H9 (cell line): ENCODE results near the gene AMMECR1. TPM values are rescaled to one million over a fixed set of nuclear protein-coding genes. Genes with fewer than 3 reads are reported as not detected.

ENCODE experiments used
- DNase-seq: peaks from one replicate; pipeline ENCODE4 v3.0.0-alpha.2; 2017
- H2AFZ ChIP-seq: one replicate; pipeline ENCODE4 v1.6.1; 2013; ENCODE audit warnings: mild to moderate bottlenecking, low read length, control low read depth, moderate library complexity
- H2AK5ac ChIP-seq: 2 replicates; pipeline ENCODE4 v1.6.1; 2013; ENCODE audit warnings: low read length, control low read depth, mixed read lengths; ENCODE audit not compliant: insufficient read length
- H2BK120ac ChIP-seq: one replicate; pipeline ENCODE4 v1.6.1; 2013; ENCODE audit warnings: low read depth, mild to moderate bottlenecking, low read length, control low read depth, inconsistent platforms; ENCODE audit not compliant: poor library complexity, severe bottlenecking
- H2BK12ac ChIP-seq: 2 replicates; pipeline ENCODE4 v1.6.1; 2013; ENCODE audit warnings: low read length, control low read depth, mixed read lengths, low read depth; ENCODE audit not compliant: insufficient read length
- H2BK15ac ChIP-seq: 2 replicates; pipeline ENCODE4 v1.6.1; 2013; ENCODE audit warnings: low read depth, low read length, control low read depth
- H2BK20ac ChIP-seq: one replicate; pipeline ENCODE4 v1.6.1; 2013; ENCODE audit warnings: low read depth, mild to moderate bottlenecking, low read length, control low read depth, inconsistent platforms; ENCODE audit not compliant: poor library complexity, severe bottlenecking
- H2BK5ac ChIP-seq: 2 replicates; pipeline ENCODE4 v1.6.1; 2013; ENCODE audit warnings: low read length, control low read depth, mixed read lengths; ENCODE audit not compliant: insufficient read length
- H3K14ac ChIP-seq: 2 replicates; pipeline ENCODE4 v1.6.1; 2013; ENCODE audit warnings: low read length, control low read depth; ENCODE audit not compliant: insufficient read depth
- H3K18ac ChIP-seq: 2 replicates; pipeline ENCODE4 v1.6.1; 2013; ENCODE audit warnings: low read depth, mild to moderate bottlenecking, mixed read lengths, low read length, control low read depth; ENCODE audit not compliant: insufficient read length
- H3K23ac ChIP-seq: 2 replicates; pipeline ENCODE4 v1.6.1; 2013; ENCODE audit warnings: low read length, control low read depth, mixed read lengths, low read depth; ENCODE audit not compliant: insufficient read length
- H3K23me2 ChIP-seq: 2 replicates; pipeline ENCODE4 v1.6.1; 2013; ENCODE audit warnings: low read depth, mild to moderate bottlenecking, mixed read lengths, low read length, control low read depth; ENCODE audit not compliant: insufficient read length, poor library complexity, severe bottlenecking
- H3K27ac ChIP-seq: 2 replicates; pipeline ENCODE4 v1.5.1; 2013; ENCODE audit warnings: low read length, control low read depth, mixed read lengths, low read depth; ENCODE audit not compliant: insufficient read length
- H3K27me3 ChIP-seq: 2 replicates; pipeline ENCODE4 v1.6.1; 2013; ENCODE audit warnings: low read length, control low read depth, inconsistent platforms; ENCODE audit not compliant: insufficient read depth
- H3K4ac ChIP-seq: 2 replicates; pipeline ENCODE4 v1.6.1; 2013; ENCODE audit warnings: low read depth, mild to moderate bottlenecking, control low read depth, inconsistent platforms, low read length, moderate library complexity
- H3K4me1 ChIP-seq: 2 replicates; pipeline ENCODE4 v1.6.1; 2013; ENCODE audit warnings: low read length, control low read depth, inconsistent platforms; ENCODE audit not compliant: insufficient read depth
- H3K4me2 ChIP-seq: 2 replicates; pipeline ENCODE4 v1.6.1; 2013; ENCODE audit warnings: low read length, control low read depth, mixed read lengths; ENCODE audit not compliant: insufficient read length, insufficient read depth
- H3K56ac ChIP-seq: 2 replicates; pipeline ENCODE4 v1.6.1; 2013; ENCODE audit warnings: low read depth, mild to moderate bottlenecking, mixed read lengths, low read length, control low read depth; ENCODE audit not compliant: insufficient read length
- H3K79me1 ChIP-seq: 2 replicates; pipeline ENCODE4 v1.6.1; 2013; ENCODE audit warnings: low read depth, mild to moderate bottlenecking, moderate library complexity, low read length, control low read depth, inconsistent platforms; ENCODE audit not compliant: insufficient read depth, poor library complexity, severe bottlenecking
- H3K79me2 ChIP-seq: 2 replicates; pipeline ENCODE4 v1.6.1; 2013; ENCODE audit warnings: low read length, control low read depth, inconsistent platforms; ENCODE audit not compliant: insufficient read depth
- H3K9ac ChIP-seq: 2 replicates; pipeline ENCODE4 v1.6.1; 2013; ENCODE audit warnings: low read length, control low read depth, mixed read lengths; ENCODE audit not compliant: insufficient read length; ENCODE audit errors: extremely low read depth
- H3K9me3 ChIP-seq: one replicate; pipeline ENCODE4 v1.6.1; 2013; ENCODE audit warnings: low read depth, low read length, inconsistent platforms; ENCODE audit not compliant: control insufficient read depth
- H3T11ph ChIP-seq: one replicate; pipeline ENCODE4 v1.6.1; 2013; ENCODE audit warnings: mild to moderate bottlenecking, low read length, control low read depth, inconsistent platforms
- H4K20me1 ChIP-seq: one replicate; pipeline ENCODE4 v1.6.1; 2013; ENCODE audit not compliant: control insufficient read depth, insufficient read length, insufficient read depth
- H4K5ac ChIP-seq: 2 replicates; pipeline ENCODE4 v1.6.1; 2013; ENCODE audit warnings: low read depth, mild to moderate bottlenecking, mixed read lengths, low read length, control low read depth; ENCODE audit not compliant: insufficient read length
- H4K8ac ChIP-seq: replicated peaks from 2 replicates; pipeline ENCODE4 v1.6.1; 2013; ENCODE audit warnings: low read length, control low read depth, mixed read lengths, low read depth; ENCODE audit not compliant: insufficient read length
- H4K91ac ChIP-seq: 2 replicates; pipeline ENCODE4 v1.6.1; 2013; ENCODE audit warnings: low read depth, mild to moderate bottlenecking, moderate library complexity, mixed read lengths, low read length, control low read depth; ENCODE audit not compliant: insufficient read length
- H3K27ac Mint-ChIP-seq, 3 experiments: 2 replicates in 2 of 3; 3 replicates in 1 of 3; pipeline ENCODE4 v1.8.0; 2020 to 2021; ENCODE audit warnings: mixed read lengths in 3 of 3, mild to moderate bottlenecking in 1 of 3, moderate library complexity in 1 of 3
- H3K27me3 Mint-ChIP-seq: 2 replicates; pipeline ENCODE4 v1.8.0; 2021; ENCODE audit warnings: low read depth, mild to moderate bottlenecking, moderate library complexity, mixed read lengths
- H3K36me3 Mint-ChIP-seq, 3 experiments: 2 replicates in 2 of 3; 3 replicates in 1 of 3; pipeline ENCODE4 v1.8.0; 2020 to 2021; ENCODE audit warnings: low read depth in 3 of 3, mixed read lengths in 3 of 3; ENCODE audit not compliant: insufficient read depth in 1 of 3
- H3K4me1 Mint-ChIP-seq, 2 experiments: 2 replicates each; pipeline ENCODE4 v1.8.0; 2020; ENCODE audit warnings: mixed read lengths in 2 of 2
- H3K4me3 Mint-ChIP-seq, 2 experiments: 2 replicates in 1 of 2; 3 replicates in 1 of 2; pipeline ENCODE4 v1.8.0; 2020 to 2021; ENCODE audit warnings: mild to moderate bottlenecking in 2 of 2, mixed read lengths in 2 of 2, moderate library complexity in 1 of 2
- H3K9me3 Mint-ChIP-seq, 2 experiments: 2 replicates in 1 of 2; 3 replicates in 1 of 2; pipeline ENCODE4 v1.8.0; 2020; ENCODE audit warnings: mild to moderate bottlenecking in 2 of 2, mixed read lengths in 2 of 2, moderate library complexity in 1 of 2
- WGBS: extraction: QIAGEN DNeasy Blood & Tissue Kit; methylation state at CpG from one replicate; pipeline ENCODE4 v1.1.7; 2013; ENCODE audit warnings: missing lambda C conversion rate, low lambda C conversion rate, mixed read lengths; ENCODE audit not compliant: insufficient read length; ENCODE audit errors: extremely low coverage; 5-methylcytosine and 5-hydroxymethylcytosine counted together
- total RNA-seq: library from RNA; stranded (reverse); gene quantifications from 2 replicates; pipeline ENCODE4 v1.2.1, GENCODE V29; 2021
- TF ChIP-seq, protein P1 (sequence below): fragments of 200-600 bp; sonication (generic); conservative IDR thresholded peaks from 3 replicates; pipeline ENCODE4 v1.8.0; 2021; ENCODE audit warnings: antibody characterized with exemption, mild to moderate bottlenecking

AMMECR1 gene
- total RNA-seq, 1 experiment from 2014 or later = 28.5 TPM

DNA sequence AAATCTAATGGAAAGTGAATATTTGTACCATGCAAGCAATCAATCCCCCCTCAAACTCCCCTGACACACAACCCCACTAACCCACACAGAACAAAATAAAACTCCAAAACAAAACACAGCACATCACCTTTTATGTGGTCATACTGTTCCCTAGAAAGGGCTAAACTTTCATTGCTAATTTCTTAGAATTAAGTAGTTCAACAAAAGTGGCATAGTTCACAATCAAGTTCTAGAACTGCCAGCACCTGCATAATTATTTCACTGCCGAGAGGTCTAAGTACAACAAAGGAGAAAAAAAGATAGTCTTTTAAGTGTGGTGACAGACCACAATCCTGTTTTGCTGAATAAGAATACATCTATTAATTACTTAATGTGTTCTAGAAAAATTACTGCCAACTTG is 58.8 kb downstream of the AMMECR1 start:
- peaks cover 0 to 4% (median 4%) of the 10 kb centered on the region in 3 experiments; a peak in 4 of 7 replicates for H3K36me3 Mint-ChIP-seq

More for the DNA sequence above, 58.8 kb downstream of the AMMECR1 start:
- H3K9ac ChIP-seq = no peak overlapping the region
- no peak for DNase-seq
- Mint-ChIP-seq H3K27me3 (no peaks in the 10 kb centered on the region), H3K9me3 (no peaks in the 10 kb centered on the region), H3K4me1 (peaks cover 31 to 35% of the 10 kb centered on the region in 2 experiments), H3K27ac (peak overlapping the region in 1 of 3 experiments; percentile 24; a peak in 2 of 7 replicates), H3K4me3 (no peak overlapping the region; a peak in 1 of 5 replicates)
- no peak overlapping the region for H3T11ph ChIP-seq
- H3K18ac ChIP-seq = no peak overlapping the region
- no peak overlapping the region for H4K8ac ChIP-seq
- H4K91ac ChIP-seq = no peak overlapping the region
- H3K4ac ChIP-seq = no peak overlapping the region
- H2AFZ ChIP-seq = no peak overlapping the region
- H3K23ac ChIP-seq = no peak overlapping the region
- no peaks in the 10 kb centered on the region for H3K23me2 ChIP-seq
- H4K5ac ChIP-seq = no peak overlapping the region
- H3K4me1 ChIP-seq = peaks cover 3% of the 10 kb centered on the region; the same call in 1 of the 2 replicates
- WGBS = no CpG with 5 or more reads among the region's 1 CpG
- H2BK20ac ChIP-seq = no peak overlapping the region
- no peaks in the 10 kb centered on the region for H3K79me1 ChIP-seq
- no peak overlapping the region for H2BK5ac ChIP-seq
- H3K79me2 ChIP-seq = peaks cover 2% of the 10 kb centered on the region; the same call in 1 of the 2 replicates
- no peak overlapping the region for H2AK5ac ChIP-seq
- no peak overlapping the region for H3K27ac ChIP-seq
- H3K4me2 ChIP-seq = no peak overlapping the region
- no peak overlapping the region for H3K56ac ChIP-seq
- TF ChIP-seq, protein P1, sequence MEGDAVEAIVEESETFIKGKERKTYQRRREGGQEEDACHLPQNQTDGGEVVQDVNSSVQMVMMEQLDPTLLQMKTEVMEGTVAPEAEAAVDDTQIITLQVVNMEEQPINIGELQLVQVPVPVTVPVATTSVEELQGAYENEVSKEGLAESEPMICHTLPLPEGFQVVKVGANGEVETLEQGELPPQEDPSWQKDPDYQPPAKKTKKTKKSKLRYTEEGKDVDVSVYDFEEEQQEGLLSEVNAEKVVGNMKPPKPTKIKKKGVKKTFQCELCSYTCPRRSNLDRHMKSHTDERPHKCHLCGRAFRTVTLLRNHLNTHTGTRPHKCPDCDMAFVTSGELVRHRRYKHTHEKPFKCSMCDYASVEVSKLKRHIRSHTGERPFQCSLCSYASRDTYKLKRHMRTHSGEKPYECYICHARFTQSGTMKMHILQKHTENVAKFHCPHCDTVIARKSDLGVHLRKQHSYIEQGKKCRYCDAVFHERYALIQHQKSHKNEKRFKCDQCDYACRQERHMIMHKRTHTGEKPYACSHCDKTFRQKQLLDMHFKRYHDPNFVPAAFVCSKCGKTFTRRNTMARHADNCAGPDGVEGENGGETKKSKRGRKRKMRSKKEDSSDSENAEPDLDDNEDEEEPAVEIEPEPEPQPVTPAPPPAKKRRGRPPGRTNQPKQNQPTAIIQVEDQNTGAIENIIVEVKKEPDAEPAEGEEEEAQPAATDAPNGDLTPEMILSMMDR = no peak
- H3K9me3 ChIP-seq = no peaks in the 10 kb centered on the region
- no peaks in the 10 kb centered on the region for H3K27me3 ChIP-seq
- H4K20me1 ChIP-seq = no peaks in the 10 kb centered on the region
- no peak overlapping the region for H2BK120ac ChIP-seq
- H2BK12ac ChIP-seq = no peak overlapping the region
- H2BK15ac ChIP-seq = no peak overlapping the region
- H3K14ac ChIP-seq = no peak overlapping the region
